ENCODE measurements around the gene PSPC1.
"Not testable (repeated sequence)": the region's sequence is repeated elsewhere in the genome, so short reads cannot be mapped to it uniquely, and the experiment has no call there.

PSPC1 gene

DNA sequence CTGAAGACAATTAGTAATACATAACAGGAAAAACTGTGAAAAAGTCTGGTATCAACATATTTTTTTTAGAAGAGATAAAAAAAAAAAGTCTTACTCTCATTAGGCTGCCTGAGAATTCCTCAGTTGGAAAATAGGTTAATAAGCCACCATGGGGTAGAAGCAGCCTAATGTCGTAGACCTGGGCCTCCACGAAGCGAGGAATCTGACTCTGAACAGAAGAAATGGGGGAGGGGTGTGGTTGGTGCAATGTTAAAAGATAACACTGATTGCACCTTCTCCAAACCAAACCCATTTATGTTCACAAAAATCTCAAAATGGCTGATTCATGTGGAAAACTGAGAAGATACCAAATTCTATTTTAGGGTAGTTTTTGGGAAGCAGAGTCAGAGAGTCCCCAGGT lies 86.9 kb downstream of the PSPC1 start:
- H3K27me3 ChIP-seq (ENCODE audit: insufficient read depth, poor library complexity, severe bottlenecking): no peaks in the 10 kb centered on the region
- no peak overlapping the region for H3K27ac ChIP-seq (replicated peaks)
- no peak overlapping the region for H3K4me3 ChIP-seq (replicated peaks; ENCODE audit: insufficient read depth, low read length)
- DNase-seq (ENCODE audit: low read depth in 1 of 2, low spot score in 1 of 2): no peak
- TF ChIP-seq GABPA (IDR thresholded peaks at IDR 0.05; ENCODE audit: low read depth) (no peak), POLR2AphosphoS5 (IDR thresholded peaks at IDR 0.05; ENCODE audit: low read depth) (no peak), SPI1 (IDR thresholded peaks at IDR 0.05; ENCODE audit: borderline replicate concordance, low read depth) (no peak)
- TF ChIP-seq, protein P1, sequence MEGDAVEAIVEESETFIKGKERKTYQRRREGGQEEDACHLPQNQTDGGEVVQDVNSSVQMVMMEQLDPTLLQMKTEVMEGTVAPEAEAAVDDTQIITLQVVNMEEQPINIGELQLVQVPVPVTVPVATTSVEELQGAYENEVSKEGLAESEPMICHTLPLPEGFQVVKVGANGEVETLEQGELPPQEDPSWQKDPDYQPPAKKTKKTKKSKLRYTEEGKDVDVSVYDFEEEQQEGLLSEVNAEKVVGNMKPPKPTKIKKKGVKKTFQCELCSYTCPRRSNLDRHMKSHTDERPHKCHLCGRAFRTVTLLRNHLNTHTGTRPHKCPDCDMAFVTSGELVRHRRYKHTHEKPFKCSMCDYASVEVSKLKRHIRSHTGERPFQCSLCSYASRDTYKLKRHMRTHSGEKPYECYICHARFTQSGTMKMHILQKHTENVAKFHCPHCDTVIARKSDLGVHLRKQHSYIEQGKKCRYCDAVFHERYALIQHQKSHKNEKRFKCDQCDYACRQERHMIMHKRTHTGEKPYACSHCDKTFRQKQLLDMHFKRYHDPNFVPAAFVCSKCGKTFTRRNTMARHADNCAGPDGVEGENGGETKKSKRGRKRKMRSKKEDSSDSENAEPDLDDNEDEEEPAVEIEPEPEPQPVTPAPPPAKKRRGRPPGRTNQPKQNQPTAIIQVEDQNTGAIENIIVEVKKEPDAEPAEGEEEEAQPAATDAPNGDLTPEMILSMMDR (IDR thresholded peaks at IDR 0.05; ENCODE audit: insufficient read depth, low read length): no peak
- TF ChIP-seq, protein P2, sequence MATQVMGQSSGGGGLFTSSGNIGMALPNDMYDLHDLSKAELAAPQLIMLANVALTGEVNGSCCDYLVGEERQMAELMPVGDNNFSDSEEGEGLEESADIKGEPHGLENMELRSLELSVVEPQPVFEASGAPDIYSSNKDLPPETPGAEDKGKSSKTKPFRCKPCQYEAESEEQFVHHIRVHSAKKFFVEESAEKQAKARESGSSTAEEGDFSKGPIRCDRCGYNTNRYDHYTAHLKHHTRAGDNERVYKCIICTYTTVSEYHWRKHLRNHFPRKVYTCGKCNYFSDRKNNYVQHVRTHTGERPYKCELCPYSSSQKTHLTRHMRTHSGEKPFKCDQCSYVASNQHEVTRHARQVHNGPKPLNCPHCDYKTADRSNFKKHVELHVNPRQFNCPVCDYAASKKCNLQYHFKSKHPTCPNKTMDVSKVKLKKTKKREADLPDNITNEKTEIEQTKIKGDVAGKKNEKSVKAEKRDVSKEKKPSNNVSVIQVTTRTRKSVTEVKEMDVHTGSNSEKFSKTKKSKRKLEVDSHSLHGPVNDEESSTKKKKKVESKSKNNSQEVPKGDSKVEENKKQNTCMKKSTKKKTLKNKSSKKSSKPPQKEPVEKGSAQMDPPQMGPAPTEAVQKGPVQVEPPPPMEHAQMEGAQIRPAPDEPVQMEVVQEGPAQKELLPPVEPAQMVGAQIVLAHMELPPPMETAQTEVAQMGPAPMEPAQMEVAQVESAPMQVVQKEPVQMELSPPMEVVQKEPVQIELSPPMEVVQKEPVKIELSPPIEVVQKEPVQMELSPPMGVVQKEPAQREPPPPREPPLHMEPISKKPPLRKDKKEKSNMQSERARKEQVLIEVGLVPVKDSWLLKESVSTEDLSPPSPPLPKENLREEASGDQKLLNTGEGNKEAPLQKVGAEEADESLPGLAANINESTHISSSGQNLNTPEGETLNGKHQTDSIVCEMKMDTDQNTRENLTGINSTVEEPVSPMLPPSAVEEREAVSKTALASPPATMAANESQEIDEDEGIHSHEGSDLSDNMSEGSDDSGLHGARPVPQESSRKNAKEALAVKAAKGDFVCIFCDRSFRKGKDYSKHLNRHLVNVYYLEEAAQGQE (IDR thresholded peaks at IDR 0.05; ENCODE audit: insufficient replicate concordance, low read depth): no peak

DNA sequence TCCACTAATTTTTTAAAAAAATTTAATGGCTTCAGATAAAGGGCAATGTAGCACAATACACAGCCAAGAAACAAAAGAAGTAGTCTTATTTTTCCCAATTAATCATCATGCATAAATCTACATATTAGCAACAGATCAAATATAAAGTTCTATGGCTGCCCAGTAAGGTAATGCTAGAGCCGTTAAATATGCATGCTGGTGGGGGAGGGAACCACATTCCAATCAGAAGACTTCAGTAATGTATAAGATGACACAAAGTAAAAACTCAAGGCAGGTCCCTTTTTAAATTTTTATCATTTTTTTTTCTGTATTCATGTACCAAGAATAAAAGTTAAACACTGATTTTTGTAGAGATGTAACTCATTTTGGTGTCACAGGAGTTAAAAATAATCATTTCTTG lies 87.3 kb downstream of the PSPC1 start:
- Histone ChIP-seq H3K27me3 (ENCODE audit: insufficient read depth, poor library complexity, severe bottlenecking) (no peaks in the 10 kb centered on the region), H3K27ac (replicated peaks) (no peak overlapping the region), H3K4me3 (replicated peaks; ENCODE audit: insufficient read depth, low read length) (no peak overlapping the region)
- no peak for DNase-seq (ENCODE audit: low read depth in 1 of 2, low spot score in 1 of 2)
- TF ChIP-seq, protein P1 (IDR thresholded peaks at IDR 0.05; ENCODE audit: insufficient read depth, low read length): no peak
- TF ChIP-seq SPI1 (IDR thresholded peaks at IDR 0.05; ENCODE audit: borderline replicate concordance, low read depth) (no peak), GABPA (IDR thresholded peaks at IDR 0.05; ENCODE audit: low read depth) (no peak), POLR2AphosphoS5 (IDR thresholded peaks at IDR 0.05; ENCODE audit: low read depth) (no peak)
- TF ChIP-seq, protein P2 (IDR thresholded peaks at IDR 0.05; ENCODE audit: insufficient replicate concordance, low read depth): no peak

DNA sequence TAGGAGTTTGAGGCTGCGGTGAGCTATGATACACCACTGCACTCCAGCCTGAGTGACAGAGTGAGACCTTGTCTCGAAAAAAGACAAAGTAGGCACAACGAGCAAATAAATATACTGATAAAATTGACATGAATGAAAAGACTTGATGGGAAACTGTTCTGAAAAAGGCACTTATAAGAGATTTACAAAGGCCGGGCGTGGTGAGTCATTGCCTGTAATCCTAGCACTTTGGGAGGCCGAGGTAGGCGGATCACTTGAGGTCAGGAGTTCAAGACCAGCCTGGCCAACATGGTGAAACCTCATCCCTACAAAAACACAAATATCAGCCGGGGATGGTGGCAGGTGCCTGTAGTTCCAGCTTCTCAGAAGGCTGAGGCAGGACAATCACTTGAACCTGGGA lies 91.3 kb downstream of the PSPC1 start:
- not testable (repeated sequence) for H3K4me3 ChIP-seq (replicated peaks; ENCODE audit: insufficient read depth, low read length); DNase-seq (ENCODE audit: low read depth in 1 of 2, low spot score in 1 of 2); H3K27ac ChIP-seq (replicated peaks); H3K27me3 ChIP-seq (ENCODE audit: insufficient read depth, poor library complexity, severe bottlenecking)

DNA sequence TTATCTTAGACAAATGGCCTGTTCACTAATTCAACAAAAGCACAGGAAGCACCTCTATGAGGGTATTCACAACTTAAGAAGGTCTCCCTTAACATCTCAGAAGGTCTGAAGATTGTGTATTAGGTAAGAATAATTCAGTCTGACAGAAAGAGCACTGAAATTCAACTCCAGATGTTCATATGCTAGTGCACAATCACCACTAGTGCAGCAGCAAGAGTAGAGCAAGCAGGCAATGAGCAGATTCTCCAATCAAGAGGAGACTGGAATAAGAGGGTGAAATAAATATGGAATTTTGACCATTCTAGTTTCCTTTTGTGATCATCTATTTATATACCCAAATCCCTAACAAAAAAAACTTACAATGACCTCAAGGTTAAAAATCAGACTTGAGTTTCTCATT lies 97.3 kb downstream of the PSPC1 start:
- no peaks in the 10 kb centered on the region for H3K27me3 ChIP-seq (ENCODE audit: insufficient read depth, poor library complexity, severe bottlenecking)
- TF ChIP-seq, protein P1 (IDR thresholded peaks at IDR 0.05; ENCODE audit: insufficient read depth, low read length): no peak
- TF ChIP-seq, protein P2 (IDR thresholded peaks at IDR 0.05; ENCODE audit: insufficient replicate concordance, low read depth): no peak
- TF ChIP-seq POLR2AphosphoS5 (IDR thresholded peaks at IDR 0.05; ENCODE audit: low read depth) (no peak), SPI1 (IDR thresholded peaks at IDR 0.05; ENCODE audit: borderline replicate concordance, low read depth) (no peak), GABPA (IDR thresholded peaks at IDR 0.05; ENCODE audit: low read depth) (no peak)
- no peak overlapping the region for H3K4me3 ChIP-seq (replicated peaks; ENCODE audit: insufficient read depth, low read length)
- no peak for DNase-seq (ENCODE audit: low read depth in 1 of 2, low spot score in 1 of 2)
- no peak overlapping the region for H3K27ac ChIP-seq (replicated peaks)
